Measurements from ENCODE around the gene APOF.

- TF ChIP-seq ZNF624 (tag by site-specific recombination; IDR thresholded peaks at IDR 0.05) (no peak), CTCF (tag by site-specific recombination; IDR thresholded peaks at IDR 0.05) (no peak), ZBTB10 (tag by site-specific recombination; IDR thresholded peaks at IDR 0.05) (no peak), ZNF510 (tag by site-specific recombination; IDR thresholded peaks at IDR 0.05; ENCODE audit: insufficient replicate concordance) (no peak), KLF10 (tag by site-specific recombination; IDR thresholded peaks at IDR 0.05) (no peak), GLIS2 (tag by site-specific recombination; IDR thresholded peaks at IDR 0.05) (no peak), ZSCAN16 (tag by site-specific recombination; IDR thresholded peaks at IDR 0.05) (no peak), ZNF19 (tag by site-specific recombination; IDR thresholded peaks at IDR 0.05; ENCODE audit: low read depth) (no peak), ZNF548 (tag by site-specific recombination; IDR thresholded peaks at IDR 0.05) (no peak), AEBP2 (tag by site-specific recombination; IDR thresholded peaks at IDR 0.05; ENCODE audit: borderline replicate concordance) (no peak)
Observed at GRCh38 chr12:56373515-56373914, 10.9 kb upstream of the APOF start.
